CD8-positive, alpha-beta memory T cell (primary cell): ENCODE data around the gene TRIP13. TPM values are rescaled to one million over a fixed set of nuclear protein-coding genes. Genes with fewer than 3 reads are reported as not detected.
"Not testable (repeated sequence)": the region's sequence is repeated elsewhere in the genome, so short reads cannot be mapped to it uniquely, and the experiment has no call there.

Source experiments
- CTCF ChIA-PET: fragments of 350-600 bp; sonication (Branson Sonifier 250); formaldehyde crosslinking; loops from one replicate; lab custom pipeline; 2021; ENCODE audit warnings: antibody characterized with exemption; lab: Charles Lee
- POLR2A ChIA-PET: fragments of 350-600 bp; sonication (Branson Sonifier 250); formaldehyde crosslinking; loops from one replicate; lab custom pipeline; 2021; ENCODE audit warnings: antibody characterized with exemption; lab: Charles Lee
- DNase-seq, 5 donors: peaks; one replicate each; pipeline versions ENCODE4 v3.0.0 to v3.0.0-alpha.2; 2020 to 2022; ENCODE audit warnings: mixed read lengths in 1 of 5
- H3K27ac ChIP-seq: one replicate; pipeline ENCODE4 v1.7.0; 2013; ENCODE audit warnings: low read depth, mild to moderate bottlenecking, low read length, moderate library complexity
- H3K27me3 ChIP-seq: 2 replicates; pipeline ENCODE4 v1.7.0; 2013; ENCODE audit warnings: low read length, mild to moderate bottlenecking; ENCODE audit not compliant: insufficient read depth, poor library complexity, severe bottlenecking
- H3K36me3 ChIP-seq: 2 replicates; pipeline ENCODE4 v1.7.0; 2013; ENCODE audit warnings: mild to moderate bottlenecking, low read length, moderate library complexity; ENCODE audit not compliant: insufficient read depth
- H3K4me1 ChIP-seq: 2 replicates; pipeline ENCODE4 v1.7.0; 2013; ENCODE audit warnings: mild to moderate bottlenecking, low read length, moderate library complexity; ENCODE audit not compliant: insufficient read depth
- H3K4me3 ChIP-seq: 2 replicates; pipeline ENCODE4 v1.7.0; 2013; ENCODE audit warnings: mild to moderate bottlenecking, low read length
- H3K9me3 ChIP-seq: 2 replicates; pipeline ENCODE4 v1.7.0; 2013; ENCODE audit warnings: mild to moderate bottlenecking, low read length
- H3K27ac Mint-ChIP-seq, 8 donors: one replicate each; pipeline ENCODE4 v1.8.0; 2020 to 2021; ENCODE audit warnings: mixed read lengths in 8 of 8, mild to moderate bottlenecking in 6 of 8, inconsistent platforms in 3 of 8, moderate library complexity in 3 of 8
- H3K27me3 Mint-ChIP-seq, 2 donors: one replicate each; pipeline ENCODE4 v1.8.0; 2020 to 2021; ENCODE audit warnings: mixed read lengths in 2 of 2, mild to moderate bottlenecking in 1 of 2, moderate library complexity in 1 of 2
- H3K36me3 Mint-ChIP-seq, 3 donors: one replicate each; pipeline ENCODE4 v1.8.0; 2020 to 2021; ENCODE audit warnings: mixed read lengths in 3 of 3, inconsistent platforms in 1 of 3, mild to moderate bottlenecking in 1 of 3
- H3K4me1 Mint-ChIP-seq, 3 donors: one replicate each; pipeline ENCODE4 v1.8.0; 2020 to 2021; ENCODE audit warnings: mixed read lengths in 3 of 3, inconsistent platforms in 1 of 3, mild to moderate bottlenecking in 1 of 3
- H3K4me3 Mint-ChIP-seq, 7 donors: one replicate each; pipeline ENCODE4 v1.8.0; 2020 to 2021; ENCODE audit warnings: mixed read lengths in 7 of 7, mild to moderate bottlenecking in 6 of 7, moderate library complexity in 4 of 7, inconsistent platforms in 2 of 7
- H3K9me3 Mint-ChIP-seq, 5 donors: one replicate each; pipeline ENCODE4 v1.8.0; 2020 to 2022; ENCODE audit warnings: mixed read lengths in 5 of 5, mild to moderate bottlenecking in 3 of 5, moderate library complexity in 2 of 5, inconsistent platforms in 1 of 5
- polyA plus RNA-seq: library from polyadenylated mRNA; unstranded; fragments of 300-500 nt; fragmentation: Illumina TruSeq; gene quantifications from one replicate; pipeline ENCODE4 v1.2.3, GENCODE V29; 2021
- total RNA-seq, 2 experiments: library from RNA; stranded (reverse); gene quantifications; one replicate each; pipeline ENCODE4 v1.2.3, GENCODE V29; 2021

Gene TRIP13
- total and polyA plus RNA-seq, 3 experiments from 2014 or later, result 0.12 to 40.7 (median 37.5) TPM

DNA sequence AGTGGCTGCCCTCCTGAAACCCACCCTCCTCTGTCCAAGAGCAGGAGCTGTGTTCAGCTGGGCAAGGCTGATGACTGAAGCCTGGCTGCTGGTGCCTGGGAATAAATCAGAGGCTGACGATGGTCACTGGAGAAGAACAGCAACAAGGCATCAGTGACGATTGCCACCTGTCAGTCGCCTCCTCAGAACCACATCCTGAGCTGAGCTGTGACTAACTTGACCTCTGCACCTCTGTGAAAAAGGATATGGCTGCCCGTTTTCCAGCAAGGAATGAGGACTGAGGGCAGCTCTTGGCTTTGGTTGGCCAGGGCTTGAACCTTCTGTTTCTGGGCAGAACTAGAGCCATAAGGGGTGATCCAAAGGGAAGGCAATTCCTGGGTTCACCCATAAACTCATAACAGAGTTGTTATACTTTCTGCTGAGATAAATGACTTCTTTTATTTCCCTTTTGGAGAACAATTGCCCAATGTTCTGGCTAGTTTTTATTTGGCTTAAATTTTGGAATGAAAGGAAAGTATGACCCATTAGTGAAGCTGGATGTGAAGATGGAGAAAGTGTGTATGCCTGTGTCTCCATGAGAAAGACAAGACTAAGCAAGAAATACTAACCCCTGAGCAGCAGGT, 40.1 kb downstream of the TRIP13 start:
- Histone ChIP-seq H3K4me1 (no peaks in the 10 kb centered on the region), H3K9me3 (no peaks in the 10 kb centered on the region), H3K36me3 (no peaks in the 10 kb centered on the region), H3K27ac (no peak overlapping the region), H3K4me3 (no peak overlapping the region), H3K27me3 (no peaks in the 10 kb centered on the region)
- no peaks in the 10 kb centered on the region for H3K9me3 Mint-ChIP-seq
- H3K4me1 Mint-ChIP-seq, result peaks cover 0 to under 1% (median 0%) of the 10 kb centered on the region in 3 donors
- no peak overlapping the region for H3K4me3 Mint-ChIP-seq
- H3K27me3 Mint-ChIP-seq, result peaks cover 4 to 27% of the 10 kb centered on the region in 2 donors
- H3K36me3 Mint-ChIP-seq, result no peaks in the 10 kb centered on the region
- CTCF ChIA-PET, result interaction anchor here (1.5 kb wide), 1 partner anchor 9 kb away, joined by 8 read pairs; no protein-coding TSS in a partner anchor
- no peak overlapping the region for H3K27ac Mint-ChIP-seq
- POLR2A ChIA-PET, result no interaction called here
- no peak for DNase-seq

DNA sequence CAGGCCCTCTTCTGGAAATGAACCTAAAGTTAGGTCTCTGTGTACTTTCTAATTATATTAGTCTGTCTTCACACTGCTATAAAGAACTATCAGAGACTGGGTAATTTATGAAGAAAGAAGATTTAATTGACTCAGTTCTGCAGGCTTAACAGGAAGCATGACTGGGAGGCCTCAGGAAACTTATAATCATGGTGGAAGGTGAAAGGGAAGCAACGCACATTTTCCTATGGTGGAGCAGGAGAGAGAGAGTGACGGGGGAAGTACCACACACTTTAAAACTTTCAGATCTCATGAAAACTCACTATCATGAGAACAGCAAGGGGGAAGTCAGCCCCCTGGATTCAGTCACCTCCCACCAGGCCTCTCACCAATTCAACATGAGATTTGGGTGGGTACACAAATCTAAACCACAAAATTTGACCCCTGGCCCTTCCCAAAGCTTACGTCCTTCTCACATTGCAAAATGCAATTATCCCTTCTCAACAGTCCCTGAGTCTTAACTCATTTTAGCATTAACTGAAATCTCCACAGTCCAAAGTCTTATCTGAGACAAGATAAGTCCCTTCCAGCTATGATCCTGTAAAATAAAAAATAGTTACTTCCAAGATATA, 40.7 kb downstream of the TRIP13 start:
- DNase-seq, result no peak
- Mint-ChIP-seq H3K4me3 (no peak overlapping the region), H3K27ac (peak overlapping the region in 1 of 8 donors; percentile 15)

DNA sequence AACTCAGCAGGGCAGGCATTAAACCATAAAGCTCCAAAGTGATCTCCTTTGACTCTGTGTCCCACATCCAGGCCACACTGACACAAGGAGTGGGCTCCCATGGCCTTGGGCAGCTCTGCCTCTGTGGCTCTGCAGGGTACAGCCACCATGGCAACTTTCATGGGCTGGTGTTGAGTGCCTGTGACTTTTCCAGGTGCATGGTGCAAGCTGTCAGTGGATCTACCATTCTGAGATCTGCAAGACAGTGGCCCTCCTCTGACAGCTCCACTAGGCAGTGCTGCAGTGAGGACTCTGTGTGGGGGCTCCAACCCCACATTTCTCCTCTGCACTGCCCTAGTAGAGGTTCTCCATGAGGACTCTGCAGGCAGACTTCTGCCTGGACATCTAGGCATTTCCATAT, 41.3 kb downstream of the TRIP13 start:
- H3K4me1 Mint-ChIP-seq, H3K4me3 ChIP-seq, H3K4me3 Mint-ChIP-seq, H3K27ac Mint-ChIP-seq, H3K36me3 ChIP-seq, H3K27me3 ChIP-seq, H3K9me3 Mint-ChIP-seq, H3K36me3 Mint-ChIP-seq, DNase-seq, H3K4me1 ChIP-seq, H3K27ac ChIP-seq, POLR2A ChIA-PET, H3K9me3 ChIP-seq: not testable (repeated sequence)
- CTCF ChIA-PET, result interaction anchor here (1.2 kb wide), 1 partner anchor 10 kb away, joined by 3 read pairs; no protein-coding TSS in a partner anchor
- H3K27me3 Mint-ChIP-seq, result peaks cover 4 to 18% of the 10 kb centered on the region in 2 donors

More for the DNA sequence above, 40.7 kb downstream of the TRIP13 start:
- H3K9me3 Mint-ChIP-seq, result no peaks in the 10 kb centered on the region
- Histone ChIP-seq H3K36me3 (no peaks in the 10 kb centered on the region), H3K27ac (no peak overlapping the region), H3K4me3 (no peak overlapping the region), H3K9me3 (no peaks in the 10 kb centered on the region), H3K27me3 (no peaks in the 10 kb centered on the region), H3K4me1 (no peaks in the 10 kb centered on the region)
- no peaks in the 10 kb centered on the region for H3K4me1 Mint-ChIP-seq
- POLR2A ChIA-PET, result no interaction called here
- H3K36me3 Mint-ChIP-seq, result no peaks in the 10 kb centered on the region
- CTCF ChIA-PET, result no interaction called here
- peaks cover 4 to 23% of the 10 kb centered on the region in 2 donors for H3K27me3 Mint-ChIP-seq

DNA sequence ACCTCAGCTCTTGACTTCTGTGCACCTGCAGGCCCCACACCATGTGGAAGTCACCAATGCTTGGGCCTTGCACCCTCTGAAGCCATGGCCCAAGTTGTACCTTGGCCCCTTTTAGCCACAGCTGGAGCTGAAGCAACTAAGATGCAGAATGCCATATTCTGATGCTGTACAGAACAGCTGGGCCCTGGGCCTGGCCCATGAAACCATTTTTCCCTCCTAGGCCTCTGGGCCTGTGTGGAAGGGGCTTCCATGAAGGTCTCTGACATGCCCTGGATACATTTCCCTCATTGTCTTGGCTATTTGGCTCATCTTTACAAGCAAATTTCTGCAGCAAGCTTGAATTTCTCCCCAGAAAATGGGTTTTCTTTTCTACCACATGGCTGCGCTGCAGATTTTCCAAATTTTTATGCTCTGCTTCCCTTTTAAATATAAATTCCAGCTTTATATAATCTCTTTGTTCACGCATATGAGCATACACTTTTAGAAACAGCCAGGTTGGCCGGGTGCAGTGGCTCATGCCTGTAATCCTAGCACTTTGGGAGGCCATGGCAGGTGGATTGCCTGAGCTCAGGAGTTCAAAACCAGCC, 41.8 kb downstream of the TRIP13 start:
- H3K4me3 ChIP-seq, H3K4me1 ChIP-seq, H3K27ac Mint-ChIP-seq, H3K36me3 ChIP-seq, H3K36me3 Mint-ChIP-seq, H3K27me3 ChIP-seq, DNase-seq, H3K9me3 Mint-ChIP-seq, H3K4me3 Mint-ChIP-seq, H3K4me1 Mint-ChIP-seq, H3K9me3 ChIP-seq, H3K27ac ChIP-seq, POLR2A ChIA-PET: not testable (repeated sequence)
- peaks cover 2 to 14% of the 10 kb centered on the region in 2 donors for H3K27me3 Mint-ChIP-seq
- CTCF ChIA-PET, result interaction anchor here (0.9 to 1.2 kb wide), 2 partner anchors 11 to 16 kb away, joined by 3 read pairs; no protein-coding TSS in a partner anchor

DNA sequence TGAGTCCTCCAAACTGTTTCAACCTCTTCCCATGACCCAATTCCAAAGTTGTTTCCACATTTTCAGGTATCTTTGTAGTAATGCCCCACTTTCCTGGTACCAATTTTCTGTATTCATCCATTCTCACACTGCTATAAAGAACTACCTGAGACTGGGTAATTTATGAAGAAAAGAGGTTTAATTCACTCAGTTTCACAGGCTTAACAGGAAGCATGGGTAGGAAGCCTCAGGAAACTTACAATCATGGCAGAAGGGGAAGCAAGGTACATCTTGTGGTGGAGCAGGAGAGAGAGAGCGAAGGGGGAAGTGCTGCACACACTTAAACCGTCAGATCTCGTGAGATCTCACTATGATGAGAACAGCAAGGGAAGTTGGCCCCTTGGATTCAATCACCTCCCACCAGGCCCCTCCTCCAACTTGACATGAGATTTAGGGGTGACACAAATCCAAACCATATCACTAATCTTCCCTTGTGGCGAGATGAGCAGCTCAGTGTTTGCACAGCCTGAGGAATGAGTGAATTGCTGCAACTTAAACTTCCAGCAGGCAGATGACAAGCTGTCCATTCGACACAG, 42.9 kb downstream of the TRIP13 start:
- Mint-ChIP-seq H3K9me3 (no peaks in the 10 kb centered on the region), H3K36me3 (no peaks in the 10 kb centered on the region), H3K4me3 (no peak overlapping the region), H3K27ac (no peak overlapping the region), H3K27me3 (peaks cover 2 to 6% of the 10 kb centered on the region in 2 donors), H3K4me1 (no peaks in the 10 kb centered on the region)
- DNase-seq, result no peak
- Histone ChIP-seq H3K9me3 (no peaks in the 10 kb centered on the region), H3K4me3 (no peak overlapping the region), H3K36me3 (no peaks in the 10 kb centered on the region), H3K27ac (no peak overlapping the region), H3K27me3 (no peaks in the 10 kb centered on the region), H3K4me1 (no peaks in the 10 kb centered on the region)
- ChIA-PET CTCF (no interaction called here), POLR2A (no interaction called here)

DNA sequence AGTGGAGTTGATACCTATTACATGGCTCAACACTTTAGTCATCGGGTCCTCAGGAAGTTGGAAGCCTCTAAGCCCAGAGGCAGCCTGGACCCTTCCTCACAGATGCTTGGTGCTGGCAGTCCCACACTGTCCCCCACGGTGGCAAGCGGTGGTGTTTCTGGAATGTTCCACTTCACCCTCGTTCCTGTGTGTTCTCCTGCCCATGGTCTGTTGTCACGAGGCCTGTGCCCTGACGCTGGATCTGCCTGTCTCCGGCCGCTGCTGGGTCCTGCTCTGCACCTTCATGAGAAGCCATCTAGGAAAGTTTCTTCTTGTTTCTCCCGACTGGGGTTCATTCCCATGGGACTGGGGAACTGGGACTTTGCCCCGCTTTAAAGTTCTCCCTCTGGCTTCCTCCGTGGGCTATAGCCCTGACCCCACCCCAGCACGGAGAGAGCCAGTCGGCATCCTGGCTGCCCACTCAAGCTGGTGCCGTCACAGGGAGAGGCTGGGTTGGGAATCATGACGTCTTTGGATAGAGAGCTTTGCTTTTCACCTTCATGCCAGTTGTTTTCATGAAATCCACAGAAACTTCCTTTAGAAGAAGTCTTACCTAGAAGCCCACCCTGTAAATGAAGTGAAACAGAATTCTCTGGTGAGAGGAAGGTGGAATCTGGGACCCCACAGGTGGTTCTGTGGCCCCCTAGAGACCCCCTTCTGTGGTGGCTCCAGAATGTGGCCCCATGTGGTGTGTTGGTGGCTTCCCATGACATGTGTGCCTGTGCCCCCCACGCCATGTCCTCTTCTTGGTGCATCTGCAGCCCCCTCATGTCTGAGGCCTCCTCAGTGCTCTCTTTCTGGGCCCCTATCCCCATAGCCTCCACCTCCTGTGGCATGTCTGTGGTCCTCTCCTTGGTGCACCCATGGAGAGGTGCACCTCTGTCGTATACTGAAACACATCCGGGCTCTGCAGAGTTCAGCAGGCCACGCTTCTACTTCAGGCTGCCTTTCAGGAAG, 43.8 kb downstream of the TRIP13 start:
- no peaks in the 10 kb centered on the region for H3K9me3 Mint-ChIP-seq
- H3K4me3 Mint-ChIP-seq, result no peak overlapping the region
- peak overlapping the region in 1 of 8 donors; percentile 62 for H3K27ac Mint-ChIP-seq
- Histone ChIP-seq H3K9me3 (no peaks in the 10 kb centered on the region), H3K36me3 (no peaks in the 10 kb centered on the region), H3K27ac (no peak overlapping the region), H3K27me3 (no peaks in the 10 kb centered on the region), H3K4me1 (no peaks in the 10 kb centered on the region), H3K4me3 (no peak overlapping the region)
- ChIA-PET POLR2A (no interaction called here), CTCF (interaction anchor here (0.9 kb wide), 1 partner anchor 13 kb away, joined by 3 read pairs; no protein-coding TSS in a partner anchor)
- peaks cover 4 to 9% of the 10 kb centered on the region in 2 donors for H3K27me3 Mint-ChIP-seq
- no peak for DNase-seq
- H3K4me1 Mint-ChIP-seq, result no peaks in the 10 kb centered on the region
- H3K36me3 Mint-ChIP-seq, result no peaks in the 10 kb centered on the region

DNA sequence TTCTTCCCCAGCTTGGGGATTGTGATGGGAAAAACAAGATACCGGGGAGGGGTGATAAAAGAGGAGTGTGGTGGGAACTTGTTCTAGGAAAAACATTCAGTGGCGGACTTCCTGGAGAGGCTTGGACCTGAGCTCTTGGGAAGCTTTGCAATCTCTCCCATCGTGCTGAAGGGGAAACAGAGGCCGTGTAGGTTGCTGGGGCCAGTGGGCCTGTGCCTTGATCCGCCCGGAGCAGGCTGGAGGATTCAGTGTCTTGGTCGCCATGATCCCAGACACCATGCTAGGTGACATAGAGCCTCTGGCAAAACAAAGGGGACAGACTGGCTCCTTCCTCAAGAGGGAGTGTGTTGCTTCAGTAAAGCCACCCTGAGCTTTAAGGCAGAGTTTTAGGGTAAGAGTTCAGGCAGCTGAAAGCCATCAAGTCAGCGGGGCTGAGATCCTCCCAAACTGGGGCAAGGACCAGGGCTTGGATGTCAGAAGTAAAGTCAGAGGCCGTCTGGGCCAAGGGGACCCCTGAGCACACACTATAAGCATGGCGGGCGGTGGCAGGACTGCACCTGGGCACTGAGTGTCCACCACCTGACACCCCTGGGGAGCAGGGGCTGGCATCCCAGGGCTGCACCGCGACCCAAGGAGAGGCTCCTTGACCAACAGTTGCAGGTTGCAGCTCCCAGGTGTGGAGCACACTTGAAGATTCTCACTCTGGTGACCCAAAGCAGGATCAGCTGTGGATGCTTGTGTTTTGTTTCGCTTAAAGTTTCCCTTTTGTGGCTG, 44.7 kb downstream of the TRIP13 start:
- no peaks in the 10 kb centered on the region for H3K4me1 Mint-ChIP-seq
- peaks cover 6 to 13% of the 10 kb centered on the region in 2 donors for H3K27me3 Mint-ChIP-seq
- H3K36me3 Mint-ChIP-seq, result no peaks in the 10 kb centered on the region
- H3K27ac ChIP-seq, result no peak overlapping the region
- no peak overlapping the region for H3K27ac Mint-ChIP-seq
- H3K4me3 ChIP-seq, result no peak overlapping the region
- H3K9me3 ChIP-seq, result no peaks in the 10 kb centered on the region
- CTCF ChIA-PET, result interaction anchor here (0.9 kb wide), 1 partner anchor 12 kb away, joined by 3 read pairs; no protein-coding TSS in a partner anchor
- DNase-seq, result no peak
- POLR2A ChIA-PET, result no interaction called here
- H3K9me3 Mint-ChIP-seq, result no peaks in the 10 kb centered on the region
- H3K36me3 ChIP-seq, result no peaks in the 10 kb centered on the region
- H3K4me3 Mint-ChIP-seq, result no peak overlapping the region
- H3K27me3 ChIP-seq, result no peaks in the 10 kb centered on the region
- no peaks in the 10 kb centered on the region for H3K4me1 ChIP-seq
